ENCODE data around the gene PDE4D.

PDE4D gene

DNA sequence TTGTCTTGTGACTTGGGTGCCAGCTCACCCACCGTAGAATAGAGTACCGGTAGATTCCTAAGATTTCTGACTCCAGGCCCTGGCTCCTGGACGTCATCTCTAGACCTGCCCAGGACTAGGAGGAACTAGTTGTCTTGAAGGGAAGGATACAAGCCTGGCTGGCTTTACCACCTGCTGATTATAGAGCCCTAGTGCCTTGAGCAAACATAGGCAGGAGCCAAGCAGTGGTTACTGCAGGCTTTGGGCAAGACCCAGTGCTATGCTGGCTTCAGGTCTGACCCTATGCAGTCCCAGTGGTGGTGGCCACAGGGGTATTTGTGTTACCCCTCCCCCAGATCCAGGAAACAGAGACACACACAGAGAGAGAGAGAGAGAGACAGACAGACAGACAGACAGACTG lies 606.2 kb downstream of the PDE4D start:
- TF ChIP-seq SIN3A (IDR thresholded peaks at IDR 0.05; ENCODE audit: borderline replicate concordance, insufficient read depth, low read length), result no peak
- no peak for TF ChIP-seq POLR2AphosphoS5 (IDR thresholded peaks at IDR 0.05; ENCODE audit: low read depth, low read length)
- no peak for TF ChIP-seq FOXP2 (optimal IDR thresholded peaks at IDR 0.05; ENCODE audit: borderline replicate concordance, extremely low read depth, extremely low read length, insufficient read depth)
- TF ChIP-seq, protein P1, sequence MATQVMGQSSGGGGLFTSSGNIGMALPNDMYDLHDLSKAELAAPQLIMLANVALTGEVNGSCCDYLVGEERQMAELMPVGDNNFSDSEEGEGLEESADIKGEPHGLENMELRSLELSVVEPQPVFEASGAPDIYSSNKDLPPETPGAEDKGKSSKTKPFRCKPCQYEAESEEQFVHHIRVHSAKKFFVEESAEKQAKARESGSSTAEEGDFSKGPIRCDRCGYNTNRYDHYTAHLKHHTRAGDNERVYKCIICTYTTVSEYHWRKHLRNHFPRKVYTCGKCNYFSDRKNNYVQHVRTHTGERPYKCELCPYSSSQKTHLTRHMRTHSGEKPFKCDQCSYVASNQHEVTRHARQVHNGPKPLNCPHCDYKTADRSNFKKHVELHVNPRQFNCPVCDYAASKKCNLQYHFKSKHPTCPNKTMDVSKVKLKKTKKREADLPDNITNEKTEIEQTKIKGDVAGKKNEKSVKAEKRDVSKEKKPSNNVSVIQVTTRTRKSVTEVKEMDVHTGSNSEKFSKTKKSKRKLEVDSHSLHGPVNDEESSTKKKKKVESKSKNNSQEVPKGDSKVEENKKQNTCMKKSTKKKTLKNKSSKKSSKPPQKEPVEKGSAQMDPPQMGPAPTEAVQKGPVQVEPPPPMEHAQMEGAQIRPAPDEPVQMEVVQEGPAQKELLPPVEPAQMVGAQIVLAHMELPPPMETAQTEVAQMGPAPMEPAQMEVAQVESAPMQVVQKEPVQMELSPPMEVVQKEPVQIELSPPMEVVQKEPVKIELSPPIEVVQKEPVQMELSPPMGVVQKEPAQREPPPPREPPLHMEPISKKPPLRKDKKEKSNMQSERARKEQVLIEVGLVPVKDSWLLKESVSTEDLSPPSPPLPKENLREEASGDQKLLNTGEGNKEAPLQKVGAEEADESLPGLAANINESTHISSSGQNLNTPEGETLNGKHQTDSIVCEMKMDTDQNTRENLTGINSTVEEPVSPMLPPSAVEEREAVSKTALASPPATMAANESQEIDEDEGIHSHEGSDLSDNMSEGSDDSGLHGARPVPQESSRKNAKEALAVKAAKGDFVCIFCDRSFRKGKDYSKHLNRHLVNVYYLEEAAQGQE (IDR thresholded peaks at IDR 0.05; ENCODE audit: insufficient read depth in 1 of 2, low read depth in 2 of 2, low read length in 2 of 2), result no peak
- TF ChIP-seq TAF1 (IDR thresholded peaks at IDR 0.05; ENCODE audit: borderline replicate concordance, insufficient read depth, low read length), result no peak

DNA sequence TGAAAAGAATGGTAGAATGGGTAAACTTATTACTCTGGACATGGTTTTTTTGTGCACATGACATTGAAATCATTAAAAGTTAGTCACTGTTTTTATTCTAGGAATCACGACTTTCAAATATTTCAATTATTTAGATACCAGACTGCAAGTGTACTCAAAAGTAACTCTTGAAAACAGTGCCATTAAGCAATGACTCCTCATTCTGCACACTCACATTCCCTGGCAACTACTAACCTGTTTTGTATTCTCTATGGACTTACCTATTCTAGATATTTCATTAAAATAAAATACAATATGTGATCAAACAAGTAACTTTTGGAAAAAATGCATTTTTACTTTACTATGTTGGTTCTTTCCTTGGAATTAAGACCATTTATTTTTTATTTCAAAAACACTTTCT lies 607.0 kb downstream of the PDE4D start:
- TF ChIP-seq, protein P1 (IDR thresholded peaks at IDR 0.05; ENCODE audit: insufficient read depth in 1 of 2, low read depth in 2 of 2, low read length in 2 of 2), result no peak
- TF ChIP-seq POLR2AphosphoS5 (IDR thresholded peaks at IDR 0.05; ENCODE audit: low read depth, low read length), result no peak
- no peak for TF ChIP-seq FOXP2 (optimal IDR thresholded peaks at IDR 0.05; ENCODE audit: borderline replicate concordance, extremely low read depth, extremely low read length, insufficient read depth)
- no peak for TF ChIP-seq SIN3A (IDR thresholded peaks at IDR 0.05; ENCODE audit: borderline replicate concordance, insufficient read depth, low read length)
- no peak for TF ChIP-seq TAF1 (IDR thresholded peaks at IDR 0.05; ENCODE audit: borderline replicate concordance, insufficient read depth, low read length)

DNA sequence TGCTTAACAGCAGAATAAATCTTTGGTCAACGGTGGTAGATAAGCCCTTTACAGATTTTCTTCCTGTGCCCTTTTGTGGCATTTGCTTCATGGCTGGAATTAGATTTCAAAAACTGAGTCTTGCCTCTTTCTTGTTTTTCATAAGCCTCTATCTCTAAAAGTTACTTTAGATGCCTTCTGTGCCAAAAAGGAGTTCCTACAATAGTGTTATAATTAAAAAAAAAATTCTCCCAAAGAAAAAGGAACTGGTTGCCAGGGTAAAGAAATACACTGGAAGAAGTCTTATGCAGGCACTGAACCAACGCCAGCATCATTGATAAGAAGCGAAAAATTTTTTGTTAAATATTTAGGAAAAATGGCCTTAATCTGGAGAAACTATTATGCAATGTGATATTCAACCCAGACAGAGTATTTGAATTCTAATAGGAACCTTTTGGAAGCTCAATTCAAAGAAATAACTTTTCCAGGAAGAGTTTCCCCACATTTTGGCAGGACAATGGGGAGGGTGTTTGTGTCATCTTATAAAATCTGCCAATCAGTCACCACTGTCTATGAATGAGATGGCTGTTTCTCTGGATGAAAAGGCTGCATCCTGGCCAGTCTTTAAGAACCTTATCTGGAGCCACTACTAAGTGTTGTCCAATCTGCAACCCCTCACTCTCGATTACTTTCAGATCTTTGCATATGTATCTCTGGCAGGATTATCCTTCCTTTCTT lies 608.1 kb downstream of the PDE4D start:
- TF ChIP-seq TAF1 (IDR thresholded peaks at IDR 0.05; ENCODE audit: borderline replicate concordance, insufficient read depth, low read length) (no peak), POLR2AphosphoS5 (IDR thresholded peaks at IDR 0.05; ENCODE audit: low read depth, low read length) (no peak), SIN3A (IDR thresholded peaks at IDR 0.05; ENCODE audit: borderline replicate concordance, insufficient read depth, low read length) (no peak), FOXP2 (optimal IDR thresholded peaks at IDR 0.05; ENCODE audit: borderline replicate concordance, extremely low read depth, extremely low read length, insufficient read depth) (no peak)
- TF ChIP-seq, protein P1 (IDR thresholded peaks at IDR 0.05; ENCODE audit: insufficient read depth in 1 of 2, low read depth in 2 of 2, low read length in 2 of 2), result no peak

DNA sequence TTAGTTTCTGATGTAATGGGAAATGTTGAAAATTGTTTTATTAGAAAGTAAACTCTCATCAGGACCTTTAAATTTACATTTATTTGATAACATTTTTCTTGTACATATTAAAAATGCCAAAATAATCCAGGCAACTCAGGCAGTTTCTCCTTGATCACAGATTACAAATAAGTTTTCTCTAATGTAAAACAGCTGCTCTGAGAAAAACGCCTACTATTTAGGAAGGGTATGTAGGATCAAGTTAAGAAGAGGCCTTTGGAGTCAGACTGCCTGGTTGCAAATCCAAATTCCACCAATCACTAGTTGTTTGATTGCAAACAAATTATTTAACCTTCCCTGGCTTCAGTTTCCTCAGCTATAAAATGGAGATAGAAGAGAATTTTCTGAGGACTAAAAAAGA lies 610.8 kb downstream of the PDE4D start:
- TF ChIP-seq POLR2AphosphoS5 (IDR thresholded peaks at IDR 0.05; ENCODE audit: low read depth, low read length) (no peak), TAF1 (IDR thresholded peaks at IDR 0.05; ENCODE audit: borderline replicate concordance, insufficient read depth, low read length) (no peak), FOXP2 (optimal IDR thresholded peaks at IDR 0.05; ENCODE audit: borderline replicate concordance, extremely low read depth, extremely low read length, insufficient read depth) (no peak), SIN3A (IDR thresholded peaks at IDR 0.05; ENCODE audit: borderline replicate concordance, insufficient read depth, low read length) (no peak)
- TF ChIP-seq, protein P1 (IDR thresholded peaks at IDR 0.05; ENCODE audit: insufficient read depth in 1 of 2, low read depth in 2 of 2, low read length in 2 of 2), result no peak
